CD1c-positive myeloid dendritic cell (primary cell): ENCODE data around the gene XIRP1.
"Not testable (repeated sequence)": the region's sequence is repeated elsewhere in the genome, so short reads cannot be mapped to it uniquely, and the experiment has no call there.

Source experiments
- DNase-seq: peaks from one replicate; pipeline ENCODE4 v3.0.0-alpha.2; 2016; ENCODE audit errors: extremely low spot score

XIRP1 gene

DNA sequence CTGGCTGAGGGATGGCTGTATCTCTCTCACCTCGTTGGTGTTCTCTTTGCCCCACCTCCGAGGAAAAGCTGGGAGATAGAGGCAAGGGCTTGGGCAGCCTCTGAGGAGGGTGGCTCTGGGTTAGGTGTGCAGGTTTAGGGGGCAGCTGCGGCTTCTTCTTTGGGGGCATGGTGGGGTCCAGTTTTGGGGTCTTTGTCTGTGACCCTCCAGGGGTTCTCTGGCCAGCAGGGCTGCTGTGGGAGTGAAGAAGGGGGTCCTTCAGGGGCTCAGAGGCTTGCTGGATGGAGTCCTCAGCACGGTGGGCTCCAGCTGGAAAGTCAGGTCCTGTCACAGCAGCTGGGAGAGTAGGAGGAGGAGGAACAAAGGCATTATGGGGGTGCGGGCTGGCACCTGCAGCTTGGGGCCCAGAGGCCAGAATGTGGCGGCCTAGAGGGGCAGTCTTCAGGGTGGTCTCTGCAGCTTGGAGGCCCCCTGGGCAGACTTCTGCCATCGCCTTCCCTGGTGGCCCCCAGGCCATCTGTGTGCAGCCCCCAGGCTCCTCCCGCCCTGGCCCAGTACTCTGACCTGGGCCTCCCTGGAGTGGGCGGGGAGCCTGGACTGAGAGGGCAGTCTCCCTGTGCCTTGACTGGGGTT, 7.0 kb downstream of the XIRP1 start:
- no peak for DNase-seq

DNA sequence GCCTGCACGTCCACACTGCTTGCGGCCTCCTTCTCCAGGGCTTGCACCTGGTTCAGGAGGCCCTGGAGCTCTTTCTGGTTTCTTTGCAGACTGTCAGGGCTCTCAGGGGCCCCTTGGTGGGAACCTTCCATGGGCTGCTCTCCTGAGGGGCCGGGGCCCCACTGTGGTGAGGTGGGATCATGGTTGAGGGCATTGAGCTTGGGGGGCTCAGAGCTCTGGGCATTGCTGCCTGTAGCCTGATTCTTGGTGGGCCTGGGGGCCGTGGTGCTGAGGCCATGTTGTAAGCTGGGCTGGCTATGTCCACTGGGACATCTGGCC, 7.5 kb downstream of the XIRP1 start:
- no peak for DNase-seq

DNA sequence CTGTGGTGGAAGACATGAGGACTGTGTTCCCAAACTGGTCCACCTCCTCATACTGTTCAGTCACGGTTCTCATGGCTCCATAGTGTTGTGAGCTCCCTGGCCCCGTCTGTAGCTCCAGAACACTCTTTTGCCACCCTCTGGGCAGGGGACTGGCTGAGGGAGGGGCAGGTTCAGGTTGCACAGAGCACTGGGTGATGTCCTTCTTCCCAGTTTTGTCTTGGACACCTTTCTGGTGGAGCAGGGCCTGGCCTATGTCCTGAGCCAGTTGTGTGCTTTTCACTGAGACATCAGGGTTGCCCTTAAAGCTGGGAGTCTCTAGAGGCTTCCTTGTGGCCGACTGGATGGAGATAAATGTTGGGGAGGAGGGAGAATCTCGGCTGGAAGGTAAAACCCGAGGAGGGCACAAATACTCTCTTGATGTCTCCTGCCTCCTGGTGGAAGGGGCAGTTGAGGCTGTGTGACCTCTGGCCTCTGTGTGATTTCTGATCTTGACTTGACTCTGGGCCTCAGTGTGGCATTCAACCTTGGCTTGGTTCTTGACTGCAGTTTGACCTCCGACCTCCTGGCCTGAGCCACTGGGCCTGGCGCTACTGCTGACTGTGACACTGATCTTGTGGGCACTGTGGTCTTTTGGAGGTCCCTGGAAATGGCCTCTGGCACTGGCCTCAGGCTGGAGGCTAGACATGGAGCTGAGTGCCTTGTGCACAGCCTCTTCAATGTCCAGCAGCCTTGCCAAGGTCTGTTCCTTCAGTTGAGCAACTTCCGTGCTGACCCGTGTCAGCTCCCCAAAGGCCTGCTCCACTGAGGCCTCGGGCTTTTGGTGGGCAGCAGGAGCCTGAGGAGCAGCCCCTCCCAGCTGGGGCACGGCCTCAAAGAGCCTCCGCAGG, 8.1 kb downstream of the XIRP1 start:
- DNase-seq = no peak

DNA sequence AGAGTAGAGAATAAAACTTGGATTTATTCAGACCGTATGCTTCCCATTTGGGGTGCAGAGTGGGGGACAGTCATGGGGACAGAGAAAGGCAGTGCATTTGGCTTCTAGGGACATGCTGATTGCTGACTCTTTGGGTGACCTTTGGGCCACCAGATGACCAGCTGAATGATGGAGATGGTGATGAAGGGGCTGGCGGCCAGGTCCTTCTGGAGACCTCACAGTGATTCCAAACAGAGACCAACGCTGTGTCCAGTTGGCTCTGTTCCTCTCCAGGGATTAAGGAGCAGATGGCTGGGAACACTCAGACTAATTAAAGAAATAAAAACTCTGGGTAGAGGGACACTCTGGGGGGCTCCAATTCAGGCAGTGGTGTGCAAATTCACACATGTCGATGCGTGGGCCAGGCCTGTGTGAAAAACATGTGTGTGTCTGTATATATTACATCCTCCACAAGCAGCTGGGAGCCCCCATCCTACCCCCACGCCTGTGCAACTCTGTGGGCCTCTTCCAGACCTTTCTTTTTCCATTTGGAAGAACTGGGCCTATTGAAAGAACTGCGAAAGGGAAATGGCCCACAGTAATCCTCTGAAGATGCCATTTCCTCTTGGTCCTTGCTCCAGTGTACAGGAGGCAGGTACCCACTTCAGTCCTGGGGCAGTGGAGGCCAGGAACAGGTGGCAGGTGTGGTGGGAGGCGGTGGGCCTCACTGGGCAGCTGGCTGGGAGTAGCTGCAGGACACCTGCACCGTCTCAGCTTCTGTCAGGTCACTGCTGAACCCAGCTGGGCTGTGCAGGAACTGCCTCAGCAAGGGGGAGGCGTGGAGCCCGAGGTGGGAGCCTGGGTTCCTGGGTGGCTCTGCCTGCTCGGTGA, 8.9 kb downstream of the XIRP1 start:
- no peak for DNase-seq

DNA sequence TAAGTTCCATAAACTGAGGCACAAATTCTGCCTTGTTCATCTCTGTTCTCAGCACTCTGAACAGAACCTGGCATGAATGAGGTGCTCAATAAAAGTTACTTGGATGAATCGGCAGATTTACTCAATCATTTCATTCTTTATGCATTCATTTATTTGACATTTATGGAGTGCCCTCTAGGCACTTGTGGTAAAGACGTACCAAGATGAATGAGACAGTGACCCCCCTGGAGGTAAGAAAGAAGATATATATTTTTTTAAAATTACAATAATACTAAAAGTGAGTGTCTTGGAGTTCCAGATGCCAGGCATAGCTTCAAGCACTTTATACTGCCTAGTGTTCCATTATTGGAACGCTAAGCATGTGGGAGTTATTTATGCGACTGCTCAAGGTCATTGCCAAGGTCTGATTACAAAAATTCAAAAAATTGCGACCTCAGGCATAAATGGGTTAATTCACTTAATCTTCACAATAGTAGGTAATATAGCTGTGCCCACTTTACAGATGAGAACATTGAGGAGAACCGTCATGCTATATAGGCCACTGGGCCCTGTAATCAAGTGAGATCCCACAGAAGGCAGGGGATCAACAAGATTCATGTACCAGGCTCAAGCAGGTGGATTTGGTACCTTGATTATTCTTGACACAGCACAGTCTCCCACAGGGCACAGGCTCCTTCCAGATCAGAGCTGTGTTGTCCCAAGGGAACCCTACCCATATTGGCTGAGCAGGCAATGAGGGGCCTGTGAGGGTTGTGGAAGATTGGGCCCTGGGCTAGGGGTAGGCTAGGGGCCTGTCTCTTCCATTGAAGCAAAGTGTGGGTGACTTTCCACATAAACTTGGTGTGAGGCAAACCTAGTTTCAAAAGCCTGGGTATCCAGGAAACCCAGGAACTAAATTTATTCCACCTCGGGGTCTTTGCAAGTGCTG, 10.7 kb downstream of the XIRP1 start:
- no peak for DNase-seq

DNA sequence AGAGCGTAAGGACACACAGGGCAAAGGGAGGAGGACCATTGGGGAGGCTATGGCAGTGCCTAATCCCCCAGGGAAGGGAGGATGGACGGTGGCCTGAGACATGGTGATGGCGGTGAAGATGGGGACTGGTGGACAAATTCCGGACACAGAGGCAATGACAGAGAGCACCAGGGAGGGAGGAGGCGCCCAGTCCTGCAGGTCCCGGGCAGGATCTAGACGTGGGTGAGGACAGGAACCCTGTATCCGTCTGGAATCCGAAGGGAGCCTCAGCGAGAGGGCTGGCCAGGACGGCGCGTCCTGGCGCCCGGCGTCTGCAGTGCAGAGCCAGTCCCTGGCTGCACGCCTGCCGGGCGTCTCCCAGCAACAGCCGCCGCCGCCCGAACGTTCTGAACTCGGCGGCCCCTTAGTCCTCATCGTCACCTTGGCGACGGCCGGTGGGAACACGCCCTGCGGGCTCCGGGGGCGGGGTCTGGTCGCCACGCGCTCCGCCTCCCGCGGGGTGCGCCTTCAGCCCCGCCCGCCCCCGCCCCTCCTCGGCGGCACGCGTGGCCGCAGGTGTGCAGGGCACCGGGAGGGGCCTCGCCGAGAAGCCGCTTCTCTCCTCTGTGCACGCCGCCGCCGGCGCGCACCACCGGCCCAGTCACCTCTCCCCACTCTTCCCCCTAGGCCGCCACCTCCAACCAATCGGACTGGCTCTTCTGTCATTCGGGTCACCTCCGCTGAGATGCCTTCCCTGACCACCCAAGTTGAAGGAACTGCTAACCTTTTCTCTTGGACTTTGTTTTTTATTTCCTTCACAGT, 11.6 kb downstream of the XIRP1 start:
- DNase-seq = peak; percentile 86

DNA sequence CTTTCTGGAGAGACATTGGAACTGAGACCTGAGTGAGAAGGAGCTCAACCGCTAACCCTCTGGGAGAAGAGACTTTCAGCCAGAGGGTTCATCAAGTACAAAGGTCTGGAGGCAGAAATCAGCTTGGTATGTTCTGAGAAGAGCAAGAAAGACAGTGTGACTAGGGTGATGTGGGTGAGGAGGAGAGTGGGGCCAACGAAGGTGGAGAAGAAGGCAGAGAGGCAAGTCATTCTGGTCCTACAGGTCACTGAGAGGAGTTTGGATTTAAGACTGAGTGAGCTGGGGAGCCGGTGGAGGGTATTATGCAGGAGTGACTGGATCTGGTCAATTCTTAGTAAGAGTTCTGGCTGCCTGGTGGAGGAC, 12.2 kb downstream of the XIRP1 start:
- DNase-seq = no peak

DNA sequence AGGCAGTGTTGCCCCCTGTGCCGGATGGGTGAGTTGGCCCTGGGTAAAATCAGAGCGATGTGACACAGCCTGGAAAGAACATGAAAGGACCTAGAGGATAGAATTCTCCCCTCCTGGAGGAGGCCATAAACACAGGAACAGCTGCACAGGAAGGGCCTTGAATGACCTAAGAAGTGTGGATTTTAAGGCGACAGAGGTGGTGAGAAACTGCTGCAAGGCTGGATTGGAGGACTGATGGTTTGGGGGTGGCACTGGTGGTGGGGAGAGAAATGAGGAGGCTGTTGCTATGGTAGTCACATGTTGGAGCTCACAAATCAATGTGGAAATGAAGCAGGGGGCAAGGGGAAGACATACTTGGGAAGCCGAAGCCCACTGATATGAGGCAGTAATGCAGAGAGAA, 13.8 kb downstream of the XIRP1 start:
- DNase-seq = peak; percentile 20

DNA sequence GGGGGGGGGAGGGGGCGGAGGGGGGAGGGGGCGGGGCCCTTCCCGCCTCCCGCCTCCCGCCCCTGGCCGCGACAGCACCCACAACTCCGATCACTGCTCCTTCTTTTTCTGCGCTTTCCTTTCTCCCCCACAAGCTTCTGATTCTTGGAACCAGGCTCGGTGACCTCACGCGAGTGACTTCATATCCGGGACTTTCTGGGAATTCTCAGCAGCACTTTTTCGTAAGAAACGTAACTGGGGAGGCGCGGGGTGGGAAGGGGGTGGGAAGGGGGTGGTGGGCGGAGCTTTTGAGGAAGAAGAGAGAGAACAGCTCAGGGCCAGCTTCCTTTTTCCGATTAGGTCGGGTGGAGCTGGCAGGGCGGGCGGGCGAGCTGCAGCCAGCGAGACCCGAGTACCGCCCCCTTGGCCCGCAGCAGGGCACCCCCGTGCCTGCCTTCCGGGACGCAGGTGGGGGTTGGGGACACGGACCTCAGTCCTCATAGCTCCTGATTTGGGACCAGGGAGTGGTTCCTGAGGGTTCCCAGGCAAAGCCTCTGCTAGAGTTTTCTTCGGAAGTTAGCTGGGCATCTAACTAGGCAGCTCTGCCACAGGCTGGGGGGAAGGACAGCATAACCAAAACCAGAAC, 14.6 kb downstream of the XIRP1 start:
- DNase-seq = peak; percentile 96

DNA sequence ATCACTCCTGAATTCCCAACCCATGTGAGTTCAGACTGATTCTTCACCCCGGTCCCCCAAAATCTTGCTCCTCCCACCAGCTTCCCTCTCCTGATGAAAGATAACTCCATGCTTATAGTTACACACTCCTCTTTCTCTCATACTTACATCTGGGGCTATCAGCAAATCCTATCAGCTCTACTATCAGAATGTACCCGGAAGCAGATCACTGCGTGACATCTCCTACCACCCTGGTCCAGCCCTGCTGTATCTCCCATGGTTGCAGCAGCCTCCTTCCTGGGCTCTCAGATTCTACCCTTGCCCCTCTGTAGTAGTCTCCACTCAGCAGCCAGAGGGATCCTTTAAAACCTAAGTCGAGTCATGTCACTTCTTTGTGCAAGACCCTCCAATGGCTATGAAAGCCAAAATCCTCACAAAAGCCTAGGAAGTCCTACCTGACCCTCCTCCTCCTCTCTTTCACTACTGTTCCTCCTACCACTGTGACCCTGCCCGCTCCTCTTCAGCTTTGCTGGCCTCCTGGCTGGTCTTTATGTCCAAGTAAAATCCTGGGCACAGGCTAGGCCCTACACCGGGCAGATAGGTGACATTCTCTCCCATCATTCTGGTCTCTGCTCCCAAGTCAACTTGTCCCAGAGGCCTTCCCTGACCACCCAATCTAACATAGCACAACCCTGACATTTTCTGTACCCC, 16.2 kb downstream of the XIRP1 start:
- DNase-seq = no peak

DNA sequence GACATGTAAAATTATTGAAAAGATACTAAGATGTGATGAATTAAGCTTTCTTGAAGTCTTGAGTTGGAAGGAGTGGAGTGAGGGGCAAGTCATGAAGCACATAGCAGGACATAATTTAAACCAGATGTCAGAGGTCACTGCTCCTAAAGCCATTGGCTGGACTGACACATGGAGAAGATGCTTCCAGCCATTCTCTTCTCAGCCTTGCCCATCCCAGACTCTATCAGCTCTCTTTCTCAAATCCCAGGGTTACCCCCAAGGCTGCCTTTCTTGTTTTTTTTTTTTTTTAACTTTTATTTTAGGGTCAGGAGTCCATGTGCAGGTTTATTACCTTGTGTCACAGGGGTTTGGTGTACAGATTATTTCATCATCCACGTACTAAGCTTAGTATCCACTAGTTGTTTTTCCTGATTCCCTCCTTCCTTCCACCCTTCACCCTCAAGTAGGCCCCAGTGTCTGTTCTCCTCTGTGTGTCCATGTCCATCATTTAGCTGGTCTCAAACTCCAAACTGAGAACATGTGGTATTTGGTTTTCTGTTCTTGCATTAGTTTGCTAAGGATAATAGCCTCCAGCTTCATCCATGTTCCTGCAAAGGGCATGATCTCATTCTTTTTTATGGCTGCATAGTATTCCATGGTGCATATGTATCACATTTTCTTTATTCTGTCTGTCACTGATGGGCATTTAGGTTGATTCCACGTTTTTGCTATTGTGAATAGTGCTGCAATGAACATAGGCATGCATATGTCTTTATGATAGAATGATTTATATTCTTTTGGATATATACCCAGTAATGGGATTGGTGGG, 18.9 kb downstream of the XIRP1 start:
- DNase-seq = no peak

DNA sequence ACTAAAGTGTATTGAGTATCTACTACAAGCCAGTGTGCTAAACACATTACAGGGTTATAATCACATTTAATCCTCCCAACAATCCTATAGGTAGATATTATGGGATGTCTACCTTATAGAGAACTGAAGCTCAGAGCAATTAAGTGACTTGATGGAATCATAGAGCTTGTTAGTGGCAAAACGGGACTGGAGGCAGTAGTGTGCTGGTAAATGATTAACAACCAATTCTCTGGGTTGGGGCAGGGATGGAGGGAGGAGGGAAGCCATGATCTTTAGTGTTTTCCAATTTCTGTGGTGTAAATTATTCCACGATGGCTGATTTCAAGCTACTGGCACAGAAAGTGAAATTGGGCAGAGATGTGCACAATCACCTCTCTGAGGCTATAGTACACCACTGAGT, 20.5 kb downstream of the XIRP1 start:
- no peak for DNase-seq

DNA sequence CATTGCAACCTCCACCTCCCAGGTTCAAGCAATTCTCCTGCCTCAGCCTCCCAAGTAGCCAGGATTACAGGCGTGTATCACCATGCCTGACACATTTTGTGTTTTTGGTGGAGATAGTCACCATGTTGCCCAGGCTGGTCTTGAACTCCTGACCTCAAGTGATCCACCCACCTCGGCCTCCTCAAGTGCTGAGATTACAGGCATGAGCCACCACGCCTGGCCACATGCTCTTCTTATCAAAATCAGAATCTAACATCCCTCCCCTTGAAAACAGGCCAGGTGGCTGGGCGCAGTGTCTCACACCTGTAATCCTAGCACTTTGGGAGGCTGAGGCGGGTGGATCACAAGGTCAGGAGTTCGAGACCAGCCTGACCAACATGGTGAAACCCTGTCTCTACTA, 21.5 kb downstream of the XIRP1 start:
- not testable (repeated sequence) for DNase-seq

DNA sequence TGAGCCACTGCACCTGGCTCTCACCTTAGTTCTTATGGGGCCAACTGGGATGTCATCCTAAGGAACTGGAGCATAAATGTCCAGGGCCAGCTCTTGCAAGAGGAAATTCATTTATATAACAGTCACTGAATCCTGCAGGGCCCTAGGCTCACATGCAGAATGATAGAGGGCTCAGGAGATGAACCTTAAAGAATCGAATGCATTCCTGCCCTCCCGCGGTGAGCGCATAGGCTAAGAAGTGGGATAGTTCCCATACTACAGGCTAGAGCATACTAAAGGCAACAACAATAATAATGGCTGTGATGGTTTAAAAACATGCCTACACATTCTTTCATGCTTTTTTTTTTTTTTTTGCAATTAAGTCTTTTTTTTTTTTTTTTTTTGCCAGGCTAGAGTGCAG, 21.9 kb downstream of the XIRP1 start:
- DNase-seq = no peak

DNA sequence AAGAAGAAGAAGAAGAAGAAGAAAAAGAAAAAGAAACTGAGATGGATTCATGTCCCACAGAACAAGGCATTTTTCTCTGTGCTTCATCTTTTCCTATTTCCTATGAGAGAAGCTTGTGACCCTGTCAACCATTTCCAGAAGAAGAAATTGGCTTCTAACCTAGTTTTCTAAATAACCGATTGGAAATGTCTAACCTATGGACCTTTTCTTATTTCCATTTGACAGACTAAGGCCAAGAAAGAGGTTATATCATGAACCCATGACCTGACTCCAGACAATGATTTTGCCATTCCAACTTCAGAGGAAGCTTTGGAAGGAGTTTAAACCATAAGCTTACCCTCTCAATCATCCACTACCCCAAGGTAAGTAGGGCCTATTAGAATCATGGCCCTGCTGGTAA, 22.7 kb downstream of the XIRP1 start:
- DNase-seq = no peak

DNA sequence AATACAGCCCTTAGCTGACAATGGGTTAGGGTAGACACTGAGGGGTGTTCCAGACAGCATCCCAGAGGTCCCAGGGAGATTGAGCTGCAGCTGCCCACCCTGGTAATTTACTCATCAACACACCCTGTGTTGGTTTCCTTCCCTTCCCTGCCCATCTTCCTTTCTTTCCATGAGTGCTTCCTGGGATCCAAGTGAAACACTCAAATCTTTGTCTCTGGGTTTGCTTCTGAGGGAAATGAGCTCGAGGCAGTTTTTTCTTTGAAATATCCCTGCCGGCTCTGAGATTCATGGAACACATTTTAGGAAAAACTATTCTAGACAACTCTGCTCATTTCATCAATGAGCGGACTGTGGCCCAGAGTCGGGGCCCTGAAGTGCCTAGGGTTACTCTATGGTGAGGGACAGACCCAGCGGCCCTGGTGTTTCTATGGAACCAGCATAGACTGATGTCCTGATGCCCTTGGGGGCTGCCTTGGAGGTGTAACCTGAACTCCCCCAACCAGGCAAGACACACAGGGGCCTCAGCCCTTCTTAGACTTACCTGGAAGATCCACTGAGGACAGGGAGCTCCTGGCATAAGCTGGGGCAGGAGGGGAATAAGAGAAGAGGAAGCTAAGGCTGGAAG, 24.1 kb downstream of the XIRP1 start:
- no peak for DNase-seq

DNA sequence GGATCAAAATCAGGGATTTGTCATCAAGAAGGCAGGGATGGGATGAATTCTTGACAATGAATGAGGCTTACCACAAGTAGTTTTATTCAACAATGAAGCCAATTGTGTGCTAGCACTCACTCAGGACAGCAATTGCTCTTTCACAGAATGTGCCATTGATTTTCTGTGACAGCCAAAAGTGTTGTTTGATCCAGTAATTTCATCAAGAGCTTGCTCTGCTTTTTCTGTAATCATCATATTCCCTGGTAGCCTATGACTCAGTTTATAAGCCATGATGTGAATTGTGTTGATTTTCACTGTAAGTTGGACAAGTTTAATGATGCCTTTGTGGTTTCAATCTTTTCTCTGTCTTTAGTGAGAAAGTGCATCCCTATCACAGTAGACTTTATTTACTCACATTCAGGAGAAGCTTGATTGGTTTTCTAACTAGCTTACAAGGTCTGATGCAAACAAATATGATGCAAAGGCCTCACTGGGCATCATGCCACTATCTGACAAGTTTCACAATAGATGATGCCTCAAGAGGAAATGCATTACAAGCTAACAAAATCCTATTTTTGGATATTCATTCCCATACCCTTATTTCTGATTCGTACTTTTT, 25.4 kb downstream of the XIRP1 start:
- DNase-seq = peak; percentile 91

DNA sequence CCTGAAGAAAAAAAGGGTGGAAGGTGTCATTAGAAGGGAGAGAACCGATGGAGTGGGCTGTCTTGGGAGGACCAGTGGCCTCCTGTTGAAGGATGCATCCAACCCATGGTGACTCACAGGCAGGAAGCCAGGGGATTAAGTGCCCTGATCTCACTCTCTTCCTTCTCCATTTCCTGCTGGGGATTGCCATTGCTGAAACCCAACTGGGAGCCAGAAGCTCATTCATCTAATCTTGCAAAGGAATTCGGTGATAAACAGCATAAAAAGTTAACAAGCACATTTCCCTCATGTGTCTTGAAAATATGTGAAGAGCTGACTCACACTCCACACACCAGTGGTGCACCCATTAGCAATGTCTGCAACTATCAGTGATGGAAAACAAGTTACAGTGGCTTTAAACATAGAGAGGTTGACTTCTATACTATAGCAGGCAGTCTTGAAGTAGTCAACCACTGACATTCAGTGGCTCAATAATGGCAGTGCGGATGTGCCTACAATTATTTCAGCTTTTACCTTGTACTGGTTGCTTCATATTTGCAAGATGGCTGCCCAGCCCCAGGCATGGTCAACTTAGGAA, 26.2 kb downstream of the XIRP1 start:
- DNase-seq = peak; percentile 27
